ENCODE results near the gene CKAP4. TPM values are rescaled to one million over a fixed set of nuclear protein-coding genes. Genes with fewer than 3 reads are reported as not detected.
A peak's percentile ranks its signal among the peaks of the same experiment; 100 is the strongest.
"Not testable (repeated sequence)": the region's sequence is repeated elsewhere in the genome, so short reads cannot be mapped to it uniquely, and the experiment has no call there.

Gene CKAP4, protein sequence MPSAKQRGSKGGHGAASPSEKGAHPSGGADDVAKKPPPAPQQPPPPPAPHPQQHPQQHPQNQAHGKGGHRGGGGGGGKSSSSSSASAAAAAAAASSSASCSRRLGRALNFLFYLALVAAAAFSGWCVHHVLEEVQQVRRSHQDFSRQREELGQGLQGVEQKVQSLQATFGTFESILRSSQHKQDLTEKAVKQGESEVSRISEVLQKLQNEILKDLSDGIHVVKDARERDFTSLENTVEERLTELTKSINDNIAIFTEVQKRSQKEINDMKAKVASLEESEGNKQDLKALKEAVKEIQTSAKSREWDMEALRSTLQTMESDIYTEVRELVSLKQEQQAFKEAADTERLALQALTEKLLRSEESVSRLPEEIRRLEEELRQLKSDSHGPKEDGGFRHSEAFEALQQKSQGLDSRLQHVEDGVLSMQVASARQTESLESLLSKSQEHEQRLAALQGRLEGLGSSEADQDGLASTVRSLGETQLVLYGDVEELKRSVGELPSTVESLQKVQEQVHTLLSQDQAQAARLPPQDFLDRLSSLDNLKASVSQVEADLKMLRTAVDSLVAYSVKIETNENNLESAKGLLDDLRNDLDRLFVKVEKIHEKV
- 108 TPM for polyA plus RNA-seq (ENCODE audit: insufficient read length)
- long read RNA-seq, donor 1, transcript CKAP4-201 (2 exons, 3,093 nt): major isoform, 80 of 86 reads
- long read RNA-seq, donor 1, partial matches to known transcripts: 6 of 86 reads
- long read RNA-seq, donor 1, other reads (novel, unspliced or antisense): 0 of 86 reads
- long read RNA-seq, donor 2, transcript CKAP4-201 (2 exons, 3,093 nt): major isoform, 37 of 55 reads
- long read RNA-seq, donor 2, partial matches to known transcripts: 12 of 55 reads
- long read RNA-seq, donor 2, other reads (novel, unspliced or antisense): 6 of 55 reads
- long read RNA-seq, donor 3, transcript CKAP4-201 (2 exons, 3,093 nt): major isoform, 30 of 30 reads
- long read RNA-seq, donor 3, partial matches to known transcripts: 0 of 30 reads
- long read RNA-seq, donor 3, other reads (novel, unspliced or antisense): 0 of 30 reads
- long read RNA-seq, donor 4, partial matches to known transcripts: 0 of 1 reads
- long read RNA-seq, donor 4, other reads (novel, unspliced or antisense): 0 of 1 reads
- long read RNA-seq, donor 5, transcript CKAP4-201 (2 exons, 3,093 nt): major isoform, 61 of 68 reads
- long read RNA-seq, donor 5, partial matches to known transcripts: 7 of 68 reads
- long read RNA-seq, donor 5, other reads (novel, unspliced or antisense): 0 of 68 reads
- long read RNA-seq, donor 6, transcript CKAP4-201 (2 exons, 3,093 nt): major isoform, 66 of 66 reads
- long read RNA-seq, donor 6, partial matches to known transcripts: 0 of 66 reads
- long read RNA-seq, donor 6, other reads (novel, unspliced or antisense): 0 of 66 reads
- long read RNA-seq, donor 7, transcript CKAP4-201 (2 exons, 3,093 nt): major isoform, 54 of 54 reads
- long read RNA-seq, donor 7, partial matches to known transcripts: 0 of 54 reads
- long read RNA-seq, donor 7, other reads (novel, unspliced or antisense): 0 of 54 reads
- long read RNA-seq, donor 8, transcript CKAP4-201 (2 exons, 3,093 nt): major isoform, 22 of 22 reads
- long read RNA-seq, donor 8, partial matches to known transcripts: 0 of 22 reads
- long read RNA-seq, donor 8, other reads (novel, unspliced or antisense): 0 of 22 reads

GRCh38 chr12:106247674-106248311, at the start of gene CKAP4:
Gene CKAP4 (minus strand): TSS chr12:106248020. CDS start chr12:106247851, 169 bp downstream.
- DNase-seq: peak; percentile 81

- no peak for DNase-seq
Measured at GRCh38 chr12:106297075-106297474, 49.3 kb upstream of the CKAP4 start.

DNA sequence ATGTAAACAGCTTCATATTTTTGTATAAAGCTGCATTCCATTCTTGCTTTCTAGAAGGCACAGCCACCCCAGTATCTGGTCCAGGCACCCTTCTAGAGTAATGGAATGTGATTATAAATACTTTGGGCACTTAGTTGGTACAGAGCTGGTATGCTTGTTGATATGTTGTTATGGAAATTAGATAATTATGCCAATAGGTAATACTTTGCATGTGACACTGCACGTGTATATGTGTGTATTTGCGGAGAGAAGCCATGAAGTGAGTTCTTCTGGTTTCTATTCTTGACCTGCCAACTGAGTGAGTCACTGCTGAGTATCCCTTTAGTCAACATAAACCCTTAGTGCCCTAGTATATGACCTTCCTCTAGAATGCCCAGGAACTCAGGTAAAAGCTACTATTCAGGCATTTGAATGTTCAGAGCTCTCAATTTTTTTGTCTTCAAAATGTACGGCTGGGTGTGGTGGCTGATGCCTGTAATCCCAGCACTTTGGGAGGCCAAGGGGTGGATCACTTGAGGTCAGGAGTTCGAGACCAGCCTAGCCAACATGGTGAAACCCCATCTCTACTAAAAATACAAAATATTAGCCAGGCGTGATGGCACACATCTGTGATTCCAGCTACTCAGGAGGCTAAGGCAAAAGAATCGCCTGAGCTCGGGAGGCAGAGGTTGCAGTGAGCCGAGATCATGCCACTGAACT, 48.5 kb upstream of the CKAP4 start:
- DNase-seq: no peak

- DNase-seq: no peak
Measured at GRCh38 chr12:106292339-106292738, 44.5 kb upstream of the CKAP4 start.

DNA sequence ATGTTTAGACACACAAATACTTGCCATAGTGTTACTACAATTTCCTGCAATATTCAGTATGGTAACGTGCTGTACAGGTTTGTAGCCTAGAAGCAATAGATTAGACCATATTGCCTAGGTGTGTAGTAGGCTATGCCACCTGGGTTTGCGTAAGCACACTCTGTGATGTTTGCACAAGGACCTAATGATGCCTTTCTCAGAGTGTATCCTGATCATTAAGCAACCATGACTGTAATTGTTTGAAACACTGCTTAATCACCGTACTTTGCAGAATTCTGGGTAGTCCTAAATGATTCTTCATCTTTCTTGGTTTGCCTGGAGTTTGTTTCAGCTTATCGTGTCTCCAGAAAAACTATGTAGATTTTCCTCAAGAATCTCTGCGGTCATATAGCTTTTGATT, 43.5 kb upstream of the CKAP4 start:
- DNase-seq: no peak

DNA sequence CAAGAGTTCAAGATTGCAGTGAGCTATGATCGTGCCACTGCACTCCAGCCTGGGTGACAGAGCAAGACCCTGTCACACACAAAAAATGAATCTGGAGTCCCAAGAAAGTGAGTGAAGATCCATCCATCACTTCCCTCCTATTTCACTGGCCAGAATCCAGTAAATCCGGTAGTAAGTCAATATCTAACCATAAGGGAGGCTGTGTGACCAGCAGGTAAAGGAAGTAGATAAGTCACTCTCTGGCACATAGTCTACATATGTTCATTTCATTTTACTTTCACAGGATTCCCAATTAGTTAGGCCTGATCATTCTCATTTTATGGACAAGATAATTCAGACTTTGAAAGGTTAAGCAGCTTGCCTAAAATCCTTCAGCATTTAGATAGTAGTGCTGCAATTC, 42.8 kb upstream of the CKAP4 start:
- no peak for DNase-seq

DNA sequence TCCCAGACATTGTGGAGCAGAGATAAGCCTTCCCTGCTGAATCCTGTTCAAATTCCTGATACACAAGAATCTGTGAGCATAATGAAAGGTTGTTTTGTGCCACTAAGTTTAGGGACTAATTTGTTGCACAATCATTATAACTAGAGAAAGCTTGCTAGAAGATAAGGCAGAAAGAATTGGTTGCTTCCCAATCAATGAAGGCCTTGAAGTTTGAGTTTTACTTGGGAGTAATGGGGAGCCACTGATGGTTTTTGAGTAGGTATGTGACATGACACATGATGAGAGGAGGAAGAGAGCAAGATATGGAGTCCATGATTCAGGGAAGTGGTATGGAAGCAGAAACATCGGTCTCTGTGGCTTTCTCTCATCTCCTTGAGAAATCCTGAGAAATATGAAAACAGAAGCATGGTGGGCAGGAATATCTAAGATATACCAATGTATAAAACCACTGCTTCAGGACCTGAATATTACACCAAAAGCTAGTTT, 41.4 kb upstream of the CKAP4 start:
- DNase-seq: no peak

GRCh38 chr12:106288494-106289195, 40.8 kb upstream of the CKAP4 start:
- DNase-seq: no peak

- no peak for DNase-seq
Measured at GRCh38 chr12:106288101-106288493, 40.3 kb upstream of the CKAP4 start.

- DNase-seq: no peak
Measured at GRCh38 chr12:106287364-106287763, 39.5 kb upstream of the CKAP4 start.

DNA sequence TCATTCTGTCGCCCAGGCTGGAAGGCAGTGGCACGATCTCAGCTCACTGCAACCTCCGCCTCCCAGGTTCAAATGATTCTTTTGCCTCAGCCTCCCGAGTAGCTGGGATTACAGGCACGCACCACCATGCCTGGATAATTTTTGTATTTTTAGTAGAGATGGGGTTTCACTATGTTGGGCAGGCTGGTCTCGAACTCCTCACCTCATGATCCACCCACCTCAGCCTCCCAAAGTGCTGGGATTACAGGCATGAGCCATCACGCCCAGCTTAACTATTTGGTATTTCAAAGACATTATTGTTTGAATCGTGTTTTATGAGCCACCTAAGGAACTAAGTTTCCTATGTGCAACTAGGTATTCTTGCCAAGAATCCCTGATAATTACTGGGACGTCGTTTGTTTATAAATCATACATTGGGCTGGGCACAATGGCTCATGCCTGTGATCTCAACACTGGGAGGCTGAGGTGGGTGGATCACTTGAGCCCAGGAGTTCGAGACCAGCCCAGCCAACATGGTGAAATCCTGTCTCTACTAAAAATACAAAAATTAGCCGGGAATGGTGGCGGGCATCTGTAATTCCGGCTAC, 38.8 kb upstream of the CKAP4 start:
- not testable (repeated sequence) for DNase-seq

GRCh38 chr12:106285982-106286381, 38.2 kb upstream of the CKAP4 start:
- DNase-seq: no peak

DNA sequence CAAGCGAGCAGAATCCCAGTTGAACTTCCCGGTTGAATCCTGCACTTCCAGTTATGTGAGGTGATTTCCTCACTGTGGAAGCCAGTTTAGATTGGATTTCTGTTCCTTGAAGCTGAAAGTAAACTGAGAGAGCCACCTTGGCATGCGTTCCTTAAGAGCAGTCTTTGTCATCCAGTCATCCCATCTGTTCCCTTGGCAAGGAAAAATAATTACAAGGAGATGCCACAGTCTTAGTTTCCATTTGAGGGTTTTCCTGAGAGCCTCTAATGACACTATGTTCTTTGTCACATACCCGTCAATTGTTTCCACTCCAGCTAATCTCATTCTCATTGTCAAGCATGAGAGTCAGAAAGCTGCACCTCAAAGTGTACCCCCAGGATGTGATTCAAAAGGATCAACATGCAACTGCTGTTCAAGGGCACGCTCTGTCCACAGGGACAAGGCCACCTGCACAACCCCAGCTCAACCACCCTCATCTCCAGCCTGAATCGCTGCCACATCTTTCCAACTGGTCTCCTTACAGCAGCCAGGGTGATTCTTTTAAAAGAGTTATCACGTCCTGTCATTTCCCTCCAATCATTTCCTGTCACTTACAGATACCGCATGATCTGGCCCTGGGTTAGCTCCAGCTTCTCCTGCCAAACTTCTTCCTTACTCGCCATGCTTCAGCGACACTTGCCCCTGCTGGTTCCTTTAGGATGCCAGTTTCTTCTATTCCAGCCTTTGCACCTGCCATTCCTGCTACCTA, 36.7 kb upstream of the CKAP4 start:
- no peak for DNase-seq

DNA sequence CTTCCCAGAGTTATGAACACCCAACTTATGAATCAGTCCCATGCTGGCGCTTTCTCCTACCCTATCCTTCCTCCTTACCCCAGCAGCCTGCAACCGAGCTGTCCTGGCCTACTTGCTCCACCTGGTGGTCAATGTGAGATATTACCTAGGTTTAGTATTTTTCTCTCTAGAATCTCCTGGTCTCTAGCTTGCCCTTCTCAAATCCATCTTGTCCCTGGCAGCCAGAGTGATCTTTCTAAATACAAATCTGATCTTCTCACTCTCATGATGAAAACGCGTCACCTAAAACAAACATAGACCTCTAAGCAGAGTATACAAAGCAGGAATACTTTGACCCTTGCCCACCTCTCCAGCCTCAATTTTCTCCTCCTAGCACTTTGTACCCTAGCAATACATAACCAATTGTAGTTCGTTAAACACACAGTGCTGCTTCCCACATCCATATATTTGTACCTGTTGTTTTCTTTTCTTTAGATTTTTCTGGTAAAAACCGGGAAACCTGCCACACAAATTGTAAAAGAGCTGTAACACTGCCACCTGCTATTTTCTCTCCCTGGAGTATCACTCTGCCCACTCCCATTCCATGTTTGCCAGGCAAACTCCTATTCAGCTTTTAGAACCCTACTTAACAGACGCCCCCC, 34.8 kb upstream of the CKAP4 start:
- peak; percentile 28 for DNase-seq

DNA sequence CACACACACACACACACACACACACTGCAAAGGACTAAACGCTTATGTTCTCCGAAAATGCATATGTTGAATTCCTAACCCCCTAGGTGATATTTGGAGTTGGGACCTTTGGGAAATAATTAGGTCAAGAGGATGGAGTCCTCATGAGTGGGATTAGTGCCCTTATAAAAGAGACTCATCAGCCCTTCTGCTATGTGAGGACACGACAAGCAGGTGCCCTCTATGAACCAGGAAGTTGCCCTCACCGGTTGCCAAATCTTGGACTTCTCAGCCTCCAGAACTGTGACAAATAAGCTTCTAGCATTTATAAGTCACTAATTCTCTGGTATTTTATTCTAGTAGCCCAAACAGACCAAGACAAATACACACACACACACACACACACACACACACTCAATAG, 34.0 kb upstream of the CKAP4 start:
- DNase-seq: no peak

DNA sequence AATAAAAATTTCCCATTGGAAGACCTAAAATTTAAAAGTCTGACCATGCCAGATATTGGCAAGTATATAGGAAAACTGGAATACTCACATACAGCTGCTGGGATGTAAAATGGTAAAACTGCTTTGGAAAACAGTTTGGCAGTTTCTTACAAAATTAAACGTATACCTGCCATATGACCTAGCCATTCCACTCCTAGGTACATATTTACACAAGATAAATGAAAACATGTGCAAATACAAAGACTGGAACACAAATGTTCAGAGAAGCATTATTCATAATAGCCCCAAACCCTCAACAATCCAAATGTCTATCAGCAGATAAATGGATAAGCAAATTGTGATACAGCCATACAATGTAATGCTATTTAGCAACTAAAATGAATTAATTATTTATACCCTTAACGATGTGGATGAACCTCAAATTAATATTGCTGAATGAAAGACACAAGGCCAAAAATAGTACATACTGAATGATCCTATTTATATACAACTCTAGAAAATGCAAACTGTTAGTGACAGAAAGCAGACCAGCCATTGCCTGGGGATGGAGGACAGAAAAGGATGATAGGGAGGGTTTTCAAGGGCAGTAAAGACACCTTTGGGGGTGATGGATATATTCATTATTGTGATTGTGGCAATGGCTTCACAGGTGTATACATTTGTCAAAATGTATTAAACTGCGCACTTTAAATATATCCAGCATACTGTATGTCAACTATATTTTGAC, 33.4 kb upstream of the CKAP4 start:
- no peak for DNase-seq

DNA sequence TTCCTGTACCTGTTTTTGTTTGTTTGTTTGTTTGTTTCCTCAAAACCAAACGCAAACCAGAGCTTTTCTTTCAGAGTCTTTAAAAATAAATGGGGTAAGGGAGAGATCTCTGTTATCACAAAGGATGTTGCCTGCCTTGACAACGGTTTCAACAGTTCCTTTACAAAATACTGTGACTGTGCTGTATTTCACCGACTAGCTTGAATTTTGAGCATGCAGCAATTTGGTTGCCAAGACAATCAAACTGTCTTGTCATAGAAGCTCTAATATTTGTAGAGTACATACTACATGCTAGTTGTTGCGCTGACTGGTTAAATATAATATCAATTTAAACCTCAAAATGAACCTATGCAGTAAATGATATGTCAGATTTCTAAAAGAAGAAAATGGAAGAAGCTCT, 32.3 kb upstream of the CKAP4 start:
- DNase-seq: no peak

Data from left kidney (tissue), 8 donors.